HEK293T (cell line): ENCODE results near the gene HIVEP2.

Experiments used
- ARNT ChIP-seq: fragments of 450-650 bp; IDR thresholded peaks from 2 replicates; pipeline ENCODE4 v1.6.1; 2017; ENCODE audit warnings: mild to moderate bottlenecking
- FOXK2 ChIP-seq: fragments of 450-650 bp; IDR thresholded peaks from 2 replicates; pipeline ENCODE4 v1.6.1; 2016; ENCODE audit warnings: mild to moderate bottlenecking
- FOXM1 ChIP-seq: fragments of 450-650 bp; IDR thresholded peaks from 2 replicates; pipeline ENCODE4 v1.6.1; 2017; ENCODE audit warnings: mild to moderate bottlenecking, borderline replicate concordance
- LEF1 ChIP-seq: fragments of 450-650 bp; IDR thresholded peaks from 2 replicates; pipeline ENCODE4 v1.6.1; 2017; ENCODE audit warnings: mild to moderate bottlenecking, borderline replicate concordance
- PKNOX1 ChIP-seq: fragments of 450-650 bp; IDR thresholded peaks from 2 replicates; pipeline ENCODE4 v1.6.1; 2016
- SP1 ChIP-seq: fragments of 450-650 bp; IDR thresholded peaks from 2 replicates; pipeline ENCODE4 v1.6.1; 2017
- SUZ12 ChIP-seq: fragments of 450-650 bp; IDR thresholded peaks from 2 replicates; pipeline ENCODE4 v1.6.1; 2016; ENCODE audit warnings: mild to moderate bottlenecking
- TARDBP ChIP-seq: fragments of 450-650 bp; IDR thresholded peaks from 2 replicates; pipeline ENCODE4 v1.6.1; 2016
- ZNF384 ChIP-seq: fragments of 450-650 bp; IDR thresholded peaks from 2 replicates; pipeline ENCODE4 v1.6.1; 2016

- no peak for TF ChIP-seq FOXK2
- TF ChIP-seq FOXM1, result no peak
- no peak for TF ChIP-seq TARDBP
- no peak for TF ChIP-seq ARNT
- TF ChIP-seq LEF1, result no peak; the same call in 1 of the 2 replicates
- TF ChIP-seq SP1, result no peak
- TF ChIP-seq SUZ12, result no peak
- no peak for TF ChIP-seq ZNF384
- TF ChIP-seq PKNOX1, result no peak
Observed at GRCh38 chr6:142926494-142927270, 18.3 kb downstream of the HIVEP2 start.
